IPS-18c (cell line): Measurements from ENCODE around the gene TFB2M.

Experiments
- H3K4me3 ChIP-seq: 2 replicates; pipeline ENCODE4 v1.7.0; 2013; ENCODE audit warnings: low read depth, mild to moderate bottlenecking, low read length, moderate library complexity; ENCODE audit not compliant: insufficient read depth
- H3K9me3 ChIP-seq: one replicate; pipeline ENCODE4 v1.6.1; 2013; ENCODE audit warnings: mild to moderate bottlenecking, low read length, moderate library complexity; ENCODE audit not compliant: control insufficient read depth, insufficient read depth

TFB2M gene

GRCh38 chr1:246530482-246530881 is 35.6 kb downstream of the TFB2M start:
- Histone ChIP-seq H3K9me3 (peaks cover 11% of the 10 kb centered on the region), H3K4me3 (no peak overlapping the region)

- peaks cover 11% of the 10 kb centered on the region for H3K9me3 ChIP-seq
- H3K4me3 ChIP-seq, result no peak overlapping the region
These were observed 36.9 kb downstream of the TFB2M start for GRCh38 chr1:246528933-246529731.

GRCh38 chr1:246527402-246528088 is 38.5 kb downstream of the TFB2M start:
- no peak overlapping the region for H3K4me3 ChIP-seq
- peaks cover 11% of the 10 kb centered on the region for H3K9me3 ChIP-seq

GRCh38 chr1:246526915-246527314 is 39.1 kb downstream of the TFB2M start:
- Histone ChIP-seq H3K4me3 (no peak overlapping the region), H3K9me3 (peaks cover 11% of the 10 kb centered on the region)

GRCh38 chr1:246526380-246526779 is 39.7 kb downstream of the TFB2M start:
- peaks cover 11% of the 10 kb centered on the region for H3K9me3 ChIP-seq

GRCh38 chr1:246519514-246519913 is 46.5 kb downstream of the TFB2M start:
- no peaks in the 10 kb centered on the region for H3K9me3 ChIP-seq
- no peak overlapping the region for H3K4me3 ChIP-seq

More at GRCh38 chr1:246526380-246526779, 39.7 kb downstream of the TFB2M start:
- H3K4me3 ChIP-seq, result no peak overlapping the region

- Histone ChIP-seq H3K4me3 (no peak overlapping the region), H3K9me3 (peaks cover 3% of the 10 kb centered on the region)
These were observed 47.4 kb downstream of the TFB2M start for GRCh38 chr1:246518456-246519205.

- Histone ChIP-seq H3K9me3 (peaks cover 3% of the 10 kb centered on the region), H3K4me3 (no peak overlapping the region)
These were observed 48.7 kb downstream of the TFB2M start for GRCh38 chr1:246517391-246517790.

- Histone ChIP-seq H3K9me3 (peaks cover 3% of the 10 kb centered on the region), H3K4me3 (no peak overlapping the region)
These were observed 49.9 kb downstream of the TFB2M start for GRCh38 chr1:246516126-246516525.

GRCh38 chr1:246515390-246516005 is 50.6 kb downstream of the TFB2M start:
- Histone ChIP-seq H3K4me3 (no peak overlapping the region), H3K9me3 (peaks cover 3% of the 10 kb centered on the region)

GRCh38 chr1:246513619-246514343 is 52.3 kb downstream of the TFB2M start:
- Histone ChIP-seq H3K4me3 (no peak overlapping the region), H3K9me3 (peaks cover 3% of the 10 kb centered on the region)

- Histone ChIP-seq H3K4me3 (no peak overlapping the region), H3K9me3 (peaks cover 3% of the 10 kb centered on the region)
These were observed 53.0 kb downstream of the TFB2M start for GRCh38 chr1:246513041-246513440.

GRCh38 chr1:246512635-246513034 is 53.4 kb downstream of the TFB2M start:
- H3K9me3 ChIP-seq, result peaks cover 3% of the 10 kb centered on the region
- H3K4me3 ChIP-seq, result no peak overlapping the region

GRCh38 chr1:246512230-246512629 is 53.8 kb downstream of the TFB2M start:
- Histone ChIP-seq H3K4me3 (no peak overlapping the region), H3K9me3 (peaks cover 3% of the 10 kb centered on the region)

GRCh38 chr1:246511203-246511602 is 54.9 kb downstream of the TFB2M start:
- no peak overlapping the region for H3K4me3 ChIP-seq
- H3K9me3 ChIP-seq, result peaks cover 3% of the 10 kb centered on the region

- H3K4me3 ChIP-seq, result no peak overlapping the region
- H3K9me3 ChIP-seq, result peaks cover 3% of the 10 kb centered on the region
These were observed 55.7 kb downstream of the TFB2M start for GRCh38 chr1:246510147-246511030.
